GM12892 (cell line): ENCODE results near the gene INHBC.

Experiments
- POLR2A ChIP-seq: IDR thresholded peaks from 2 replicates; pipeline ENCODE4 v1.6.1; 2011; ENCODE audit warnings: low read depth, low read length, control low read depth
- POLR2AphosphoS5 ChIP-seq: IDR thresholded peaks from 2 replicates; pipeline ENCODE4 v1.6.1; 2011; ENCODE audit warnings: low read depth, low read length, control low read depth
- TAF1 ChIP-seq: IDR thresholded peaks from 2 replicates; pipeline ENCODE4 v1.6.1; 2011; ENCODE audit warnings: low read depth, mild to moderate bottlenecking, control low read depth, low read length, borderline replicate concordance

DNA sequence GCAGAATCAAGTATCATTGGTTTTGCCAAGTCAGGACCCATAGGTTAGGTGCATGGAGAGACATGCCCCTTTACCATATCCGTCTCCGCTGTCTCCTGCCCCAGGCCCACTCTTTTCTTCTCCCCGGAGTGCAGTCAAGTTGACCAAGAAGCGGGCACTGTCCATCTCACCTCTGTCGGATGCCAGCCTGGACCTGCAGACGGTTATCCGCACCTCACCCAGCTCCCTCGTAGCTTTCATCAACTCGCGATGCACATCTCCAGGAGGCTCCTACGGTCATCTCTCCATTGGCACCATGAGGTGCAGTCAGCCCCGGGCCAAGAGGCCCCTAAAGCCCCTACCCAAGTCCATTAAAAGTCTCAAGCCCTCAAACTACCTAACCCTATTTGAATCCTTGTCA lies 30.0 kb downstream of the INHBC start:
- TF ChIP-seq POLR2A (no peak), TAF1 (no peak), POLR2AphosphoS5 (no peak)
